ENCODE results near the gene SP1.

The SP1 gene

GRCh38 chr12:53461591-53461990 is 81.6 kb downstream of the SP1 start:
- no peak for DNase-seq (ENCODE audit: low spot score)
- TF ChIP-seq CTCF (IDR thresholded peaks at IDR 0.05; ENCODE audit: extremely low read depth, missing control alignments), result no peak

GRCh38 chr12:53462935-53463334 is 83.0 kb downstream of the SP1 start:
- TF ChIP-seq CTCF (IDR thresholded peaks at IDR 0.05; ENCODE audit: extremely low read depth, missing control alignments), result no peak
- DNase-seq (ENCODE audit: low spot score), result no peak

- no peak for TF ChIP-seq CTCF (IDR thresholded peaks at IDR 0.05; ENCODE audit: extremely low read depth, missing control alignments)
- no peak for DNase-seq (ENCODE audit: low spot score)
Measured at GRCh38 chr12:53463802-53464560, 84.0 kb downstream of the SP1 start.

- DNase-seq (ENCODE audit: low spot score), result no peak
- no peak for TF ChIP-seq CTCF (IDR thresholded peaks at IDR 0.05; ENCODE audit: extremely low read depth, missing control alignments)
Measured at GRCh38 chr12:53464685-53465418, 84.9 kb downstream of the SP1 start.

GRCh38 chr12:53465679-53466078 is 85.7 kb downstream of the SP1 start:
- no peak for TF ChIP-seq CTCF (IDR thresholded peaks at IDR 0.05; ENCODE audit: extremely low read depth, missing control alignments)
- no peak for DNase-seq (ENCODE audit: low spot score)

All from GM20000 (cell line).